ENCODE measurements around the gene BOLL. TPM values are rescaled to one million over a fixed set of nuclear protein-coding genes. Genes with fewer than 3 reads are reported as not detected.

BOLL gene
- total RNA-seq, 1 experiment from 2014 or later = not detected

GRCh38 chr2:197804758-197805714, 19.9 kb upstream of the BOLL start:
- no peak; the same call in 1 of the 3 replicates for TF ChIP-seq CTCF (conservative IDR thresholded peaks at IDR 0.05)
- Histone ChIP-seq H4K5ac (ENCODE audit: insufficient read length, low read depth, low read length) (no peak overlapping the region), H2AK5ac (ENCODE audit: insufficient read length, low read length) (no peak overlapping the region), H3K4me1 (ENCODE audit: insufficient read depth, low read length) (peaks cover 2% of the 10 kb centered on the region), H3K14ac (ENCODE audit: insufficient read depth, low read length) (no peak overlapping the region), H3K9ac (ENCODE audit: extremely low read depth, insufficient read length, low read length) (no peak overlapping the region), H3K4me2 (ENCODE audit: insufficient read depth, insufficient read length, low read length) (peak overlapping the region; percentile 97), H3K27ac (ENCODE audit: insufficient read length, low read depth, low read length) (no peak overlapping the region), H2AFZ (ENCODE audit: low read length) (no peak overlapping the region), H3K9me3 (ENCODE audit: control insufficient read depth, low read depth, low read length) (no peaks in the 10 kb centered on the region), H3K56ac (ENCODE audit: insufficient read length, low read depth, low read length) (no peak overlapping the region), H2BK12ac (ENCODE audit: insufficient read length, low read depth, low read length) (no peak overlapping the region), H3K23me2 (ENCODE audit: insufficient read length, low read depth, low read length, poor library complexity, severe bottlenecking) (peaks cover 9% of the 10 kb centered on the region), H2BK5ac (ENCODE audit: insufficient read length, low read length) (no peak overlapping the region), H3K79me2 (ENCODE audit: insufficient read depth, low read length) (no peaks in the 10 kb centered on the region; the same call in 1 of the 2 replicates), H3K18ac (ENCODE audit: insufficient read length, low read depth, low read length) (no peak overlapping the region), H3K4ac (ENCODE audit: low read depth, low read length) (no peak overlapping the region), H3K79me1 (ENCODE audit: insufficient read depth, low read depth, low read length, poor library complexity, severe bottlenecking) (no peaks in the 10 kb centered on the region), H4K8ac (replicated peaks; ENCODE audit: insufficient read length, low read depth, low read length) (no peak overlapping the region), H2BK20ac (ENCODE audit: low read depth, low read length, poor library complexity, severe bottlenecking) (no peak overlapping the region), H3K27me3 (ENCODE audit: insufficient read depth, low read length) (peaks cover 9% of the 10 kb centered on the region), H4K20me1 (ENCODE audit: control insufficient read depth, insufficient read depth, insufficient read length) (no peaks in the 10 kb centered on the region), H2BK120ac (ENCODE audit: low read depth, low read length, poor library complexity, severe bottlenecking) (no peak overlapping the region), H2BK15ac (ENCODE audit: low read depth, low read length) (peak overlapping the region; percentile 53; the same call in 1 of the 2 replicates), H3T11ph (ENCODE audit: low read length) (no peak overlapping the region), H4K91ac (ENCODE audit: insufficient read length, low read depth, low read length) (no peak overlapping the region), H3K23ac (ENCODE audit: insufficient read length, low read depth, low read length) (no peak overlapping the region)
- H3K36me3 Mint-ChIP-seq (ENCODE audit: insufficient read depth in 1 of 3, low read depth in 3 of 3) = no peaks in the 10 kb centered on the region
- peak; percentile 34 for DNase-seq
- peaks cover 10 to 12% of the 10 kb centered on the region in 2 experiments for H3K4me1 Mint-ChIP-seq
- H3K27ac Mint-ChIP-seq = no peak overlapping the region
- H3K9me3 Mint-ChIP-seq = no peaks in the 10 kb centered on the region
- H3K4me3 Mint-ChIP-seq = peak overlapping the region; percentile 79 to 84
- peaks cover 59% of the 10 kb centered on the region for H3K27me3 Mint-ChIP-seq (ENCODE audit: low read depth)
- no CpG with 5 or more reads among the region's 92 CpGs for WGBS (ENCODE audit: extremely low coverage, insufficient read length, low lambda C conversion rate)

All from H9 (cell line).